ENCODE data around the gene OXSR1. TPM values are rescaled to one million over a fixed set of nuclear protein-coding genes. Genes with fewer than 3 reads are reported as not detected.

Gene OXSR1
- total and polyA plus RNA-seq, 2 experiments from 2014 or later: 16.0 to 41.1 TPM

- Histone ChIP-seq H3K27me3 (ENCODE audit: insufficient read depth) (no peaks in the 10 kb centered on the region), H3F3A (replicated peaks; ENCODE audit: low read depth) (no peaks in the 10 kb centered on the region), H2AFZ (no peak overlapping the region), H4K20me1 (replicated peaks; ENCODE audit: insufficient read depth) (peaks cover 6% of the 10 kb centered on the region; the same call in 1 of the 2 replicates), H3K4me2 (no peak overlapping the region), H3K9me2 (ENCODE audit: insufficient read depth) (no peaks in the 10 kb centered on the region), H3K27ac (ENCODE audit: low read depth) (no peak overlapping the region), H3K4me1 (ENCODE audit: insufficient read depth) (no peaks in the 10 kb centered on the region), H3K79me2 (replicated peaks; ENCODE audit: insufficient read depth) (no peaks in the 10 kb centered on the region), H3K4me3 (no peak overlapping the region), H3K36me3 (ENCODE audit: insufficient read depth) (peaks cover 9% of the 10 kb centered on the region)
- Mint-ChIP-seq H3K27me3 (ENCODE audit: insufficient read depth, low read depth, poor library complexity) (peaks cover 10% of the 10 kb centered on the region), H3K9me3 (no peaks in the 10 kb centered on the region; the same call in 2 of the 3 replicates), H3K4me3 (no peak overlapping the region), H3K36me3 (ENCODE audit: low read depth) (peaks cover 54% of the 10 kb centered on the region), H3K4me1 (no peaks in the 10 kb centered on the region), H3K27ac (no peak overlapping the region)
- DNase-seq (ENCODE audit: low spot score): no peak
- no peak for ATAC-seq
- no peak for TF ChIP-seq REST (IDR thresholded peaks at IDR 0.05; ENCODE audit: unreplicated experiment)
- TF ChIP-seq ETS1 (IDR thresholded peaks at IDR 0.05): no peak
- TF ChIP-seq ZNF462 (CRISPR knock-in tag; IDR thresholded peaks at IDR 0.05): no peak
- no peak for TF ChIP-seq JUNB (IDR thresholded peaks at IDR 0.05; ENCODE audit: unreplicated experiment)
- no peak for TF ChIP-seq ZNF331 (CRISPR knock-in tag; IDR thresholded peaks at IDR 0.05; ENCODE audit: low read depth)
- TF ChIP-seq POLR2AphosphoS5 (IDR thresholded peaks at IDR 0.05; ENCODE audit: low read depth): no peak
- TF ChIP-seq NANOG (IDR thresholded peaks at IDR 0.05; ENCODE audit: borderline replicate concordance): no peak
- TF ChIP-seq STAT1 (IDR thresholded peaks at IDR 0.05; ENCODE audit: unreplicated experiment): no peak
- TF ChIP-seq CTCF (conservative IDR thresholded peaks at IDR 0.05; ENCODE audit: low read depth in 2 of 2): no peak
- TF ChIP-seq EZH2phosphoT487 (IDR thresholded peaks at IDR 0.05; ENCODE audit: unreplicated experiment): no peak
- no peak for TF ChIP-seq ZNF114 (CRISPR knock-in tag; IDR thresholded peaks at IDR 0.05)
- TF ChIP-seq CREB1 (CRISPR knock-in tag; IDR thresholded peaks at IDR 0.05; ENCODE audit: low read depth): no peak
- no peak for TF ChIP-seq EZH2 (IDR thresholded peaks at IDR 0.05; ENCODE audit: low read depth, unreplicated experiment)
These were observed 42.5 kb upstream of the OXSR1 start for GRCh38 chr3:38122712-38123290.
